CD14-positive monocyte (primary cell): Measurements from ENCODE around the gene RPL10. TPM values are rescaled to one million over a fixed set of nuclear protein-coding genes. Genes with fewer than 3 reads are reported as not detected.
A peak's percentile ranks its signal among the peaks of the same experiment; 100 is the strongest.

Experiments used
- DNase-seq, 3 donors: peaks; one replicate each; pipeline ENCODE4 v3.0.0-alpha.2; 2011 to 2022
- H2AFZ ChIP-seq: 2 replicates; pipeline ENCODE4 v1.6.0; 2012; ENCODE audit warnings: mild to moderate bottlenecking, low read depth, low read length, inconsistent platforms; ENCODE audit not compliant: insufficient read depth, poor library complexity, severe bottlenecking
- H3K27ac ChIP-seq, 2 donors: 1 replicate in 1 of 2; 2 replicates in 1 of 2; pipeline ENCODE4 v1.5.1; 2012 to 2013; ENCODE audit warnings: low read length in 2 of 2, control low read depth in 1 of 2, inconsistent platforms in 1 of 2, low read depth in 1 of 2, mild to moderate bottlenecking in 1 of 2
- H3K27me3 ChIP-seq, 2 donors: one replicate each; pipeline versions ENCODE4 v1.6.0 to v1.6.1; 2011 to 2013; ENCODE audit warnings: low read length in 2 of 2; ENCODE audit not compliant: control insufficient read depth in 2 of 2, insufficient read depth in 2 of 2
- H3K36me3 ChIP-seq, 2 donors: replicated peaks in 1 of 2; 1 replicate in 1 of 2; 2 replicates in 1 of 2; pipeline versions ENCODE4 v1.5.1 to v1.6.1; 2012 to 2013; ENCODE audit warnings: low read length in 2 of 2, control low read depth in 1 of 2, inconsistent platforms in 1 of 2, mild to moderate bottlenecking in 1 of 2; ENCODE audit not compliant: insufficient read depth in 2 of 2, control insufficient read depth in 1 of 2
- H3K4me1 ChIP-seq, 2 donors: 1 replicate in 1 of 2; 2 replicates in 1 of 2; pipeline versions ENCODE4 v1.5.1 to v1.6.1; 2012 to 2013; ENCODE audit warnings: low read length in 2 of 2, control low read depth in 1 of 2, inconsistent platforms in 1 of 2, mild to moderate bottlenecking in 1 of 2, moderate library complexity in 1 of 2; ENCODE audit not compliant: insufficient read depth in 2 of 2, control insufficient read depth in 1 of 2
- H3K4me2 ChIP-seq: replicated peaks from 2 replicates; pipeline ENCODE3; 2012; ENCODE audit warnings: low read length, moderate library complexity, mild to moderate bottlenecking; ENCODE audit not compliant: poor library complexity, severe bottlenecking; ENCODE audit errors: extremely low read depth
- H3K4me3 ChIP-seq, 3 experiments: fragments of 200-600 bp in 1 of 3; sonication (generic) in 1 of 3; replicated peaks in 1 of 3; 1 replicate in 2 of 3; 2 replicates in 1 of 3; pipeline ENCODE4 v1.5.1; 2011 to 2013; ENCODE audit warnings: low read length in 3 of 3, mild to moderate bottlenecking in 3 of 3, control low read depth in 2 of 3, low read depth in 2 of 3, inconsistent platforms in 1 of 3, moderate library complexity in 1 of 3
- H3K79me2 ChIP-seq: 2 replicates; pipeline ENCODE4 v1.6.0; 2012; ENCODE audit warnings: mild to moderate bottlenecking, control low read depth, inconsistent platforms, low read length, moderate library complexity; ENCODE audit not compliant: insufficient read depth
- H3K9ac ChIP-seq: 2 replicates; pipeline ENCODE4 v1.6.0; 2017; ENCODE audit warnings: low read length, mild to moderate bottlenecking; ENCODE audit not compliant: insufficient read depth, poor library complexity, severe bottlenecking
- H3K9me3 ChIP-seq, 2 donors: replicated peaks in 1 of 2; 1 replicate in 1 of 2; 2 replicates in 1 of 2; pipeline versions ENCODE4 v1.5.1 to v1.6.1; 2012 to 2013; ENCODE audit warnings: low read length in 2 of 2, control low read depth in 1 of 2; ENCODE audit not compliant: control insufficient read depth in 1 of 2, insufficient read depth in 1 of 2
- H4K20me1 ChIP-seq: 2 replicates; pipeline ENCODE4 v1.6.0; 2012; ENCODE audit warnings: mild to moderate bottlenecking, low read length, control low read depth, moderate library complexity; ENCODE audit not compliant: insufficient read depth
- H3K27ac Mint-ChIP-seq, 7 donors: one replicate each; pipeline ENCODE4 v1.8.0; 2020; ENCODE audit warnings: mild to moderate bottlenecking in 7 of 7, mixed read lengths in 7 of 7, moderate library complexity in 6 of 7, inconsistent platforms in 2 of 7
- H3K27me3 Mint-ChIP-seq, 3 donors: one replicate each; pipeline ENCODE4 v1.8.0; 2021 to 2022; ENCODE audit warnings: low read depth in 3 of 3, mild to moderate bottlenecking in 3 of 3, mixed read lengths in 3 of 3, moderate library complexity in 3 of 3, inconsistent platforms in 1 of 3
- H3K36me3 Mint-ChIP-seq, 2 donors: one replicate each; pipeline ENCODE4 v1.8.0; 2020; ENCODE audit warnings: mixed read lengths in 2 of 2, inconsistent platforms in 1 of 2, mild to moderate bottlenecking in 1 of 2
- H3K4me1 Mint-ChIP-seq: one replicate; pipeline ENCODE4 v1.8.0; 2020; ENCODE audit warnings: mild to moderate bottlenecking, mixed read lengths
- H3K4me3 Mint-ChIP-seq, 2 donors: one replicate each; pipeline ENCODE4 v1.8.0; 2020; ENCODE audit warnings: mild to moderate bottlenecking in 2 of 2, mixed read lengths in 2 of 2, moderate library complexity in 1 of 2
- H3K9me3 Mint-ChIP-seq, 7 donors: one replicate each; pipeline ENCODE4 v1.8.0; 2020 to 2022; ENCODE audit warnings: mixed read lengths in 7 of 7, mild to moderate bottlenecking in 6 of 7, moderate library complexity in 6 of 7, inconsistent platforms in 2 of 7
- WGBS: methylation state at CpG from one replicate; pipeline ENCODE4 v1.1.5; 2013; ENCODE audit warnings: missing lambda C conversion rate; ENCODE audit not compliant: insufficient coverage; 5-methylcytosine and 5-hydroxymethylcytosine counted together
- intact Hi-C, 2 donors: fragments of 100-400 bp; cut with micrococcal nuclease; formaldehyde crosslinking; loops; one replicate each; pipeline versions ENCODE4 v1.15.0 to v1.15.1; 2023
- polyA plus RNA-seq, 3 donors: library from polyadenylated mRNA; depleted of rRNA in 1 of 3; unstranded in 2 of 3; stranded (reverse) in 1 of 3; fragments of 300-500 nt in 2 of 3; fragments of >200 nt in 1 of 3; fragmentation: Illumina TruSeq in 2 of 3; gene quantifications; 1 replicate in 2 of 3; 2 replicates in 1 of 3; pipeline ENCODE4 v1.2.3, GENCODE V29; 2012 to 2021
- TF ChIP-seq, protein P1 (sequence below): fragments of 200-600 bp; IDR thresholded peaks from one replicate; pipeline ENCODE4 v1.8.0; 2022; ENCODE audit warnings: antibody characterized with exemption, mild to moderate bottlenecking

The RPL10 gene
- polyA plus RNA-seq, 3 donors: 1,536 to 5,639 (median 1,724) TPM

DNA sequence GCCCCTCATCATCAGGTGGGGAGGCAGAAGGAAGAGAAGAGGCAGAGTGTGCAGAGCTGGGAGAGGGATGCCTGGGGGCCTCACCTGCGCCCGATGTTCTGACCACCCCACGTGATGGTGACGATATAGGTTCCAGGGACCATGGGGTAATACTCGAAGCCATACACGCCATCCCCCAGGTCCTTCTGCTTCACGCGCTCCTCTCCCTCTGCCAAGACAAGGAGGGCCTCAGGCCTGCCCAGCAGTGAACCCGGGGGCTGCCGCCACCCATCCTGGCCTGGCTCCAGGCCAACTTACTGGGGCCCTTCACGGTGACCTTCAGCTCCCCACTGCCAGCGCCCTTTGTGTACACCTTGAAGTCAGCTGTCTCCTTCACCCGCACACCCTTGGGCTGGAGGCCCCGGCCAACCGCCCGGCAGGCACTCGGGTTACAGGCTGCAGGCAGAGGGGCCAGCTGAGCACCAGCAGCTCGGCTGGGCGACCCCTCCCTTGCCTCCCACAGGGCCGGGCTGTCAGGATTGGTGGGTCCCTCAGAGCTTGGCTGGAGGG is 33.1 kb upstream of the RPL10 start:
- peaks cover 0 to 7% (median 0%) of the 10 kb centered on the region in 3 donors for H3K27me3 Mint-ChIP-seq
- peaks cover 0 to 10% (median 1%) of the 10 kb centered on the region in 7 donors for H3K9me3 Mint-ChIP-seq
- peak overlapping the region in 1 of 2 donors; percentile 20 for H3K4me3 Mint-ChIP-seq
- Histone ChIP-seq H3K4me1 (peaks cover 21 to 32% of the 10 kb centered on the region in 2 donors), H2AFZ (no peak overlapping the region), H3K4me3 (no peak overlapping the region), H3K36me3 (peaks cover 73 to 76% of the 10 kb centered on the region in 2 donors), H3K27ac (peak overlapping the region in 1 of 2 donors; percentile 14), H3K9ac (no peak overlapping the region), H3K9me3 (no peaks in the 10 kb centered on the region), H3K4me2 (no peak overlapping the region), H4K20me1 (peaks cover 86% of the 10 kb centered on the region), H3K79me2 (peaks cover 87% of the 10 kb centered on the region), H3K27me3 (no peaks in the 10 kb centered on the region)
- intact Hi-C loops: no loop called here
- peak overlapping the region in 5 of 7 donors; percentile 57 to 83 (median 74) for H3K27ac Mint-ChIP-seq
- H3K4me1 Mint-ChIP-seq: peaks cover 8% of the 10 kb centered on the region
- H3K36me3 Mint-ChIP-seq: peaks cover 39 to 81% of the 10 kb centered on the region in 2 donors
- 92% methylated on average over 5 of the region's 20 CpGs for WGBS
- no peak for DNase-seq
- TF ChIP-seq, protein P1, sequence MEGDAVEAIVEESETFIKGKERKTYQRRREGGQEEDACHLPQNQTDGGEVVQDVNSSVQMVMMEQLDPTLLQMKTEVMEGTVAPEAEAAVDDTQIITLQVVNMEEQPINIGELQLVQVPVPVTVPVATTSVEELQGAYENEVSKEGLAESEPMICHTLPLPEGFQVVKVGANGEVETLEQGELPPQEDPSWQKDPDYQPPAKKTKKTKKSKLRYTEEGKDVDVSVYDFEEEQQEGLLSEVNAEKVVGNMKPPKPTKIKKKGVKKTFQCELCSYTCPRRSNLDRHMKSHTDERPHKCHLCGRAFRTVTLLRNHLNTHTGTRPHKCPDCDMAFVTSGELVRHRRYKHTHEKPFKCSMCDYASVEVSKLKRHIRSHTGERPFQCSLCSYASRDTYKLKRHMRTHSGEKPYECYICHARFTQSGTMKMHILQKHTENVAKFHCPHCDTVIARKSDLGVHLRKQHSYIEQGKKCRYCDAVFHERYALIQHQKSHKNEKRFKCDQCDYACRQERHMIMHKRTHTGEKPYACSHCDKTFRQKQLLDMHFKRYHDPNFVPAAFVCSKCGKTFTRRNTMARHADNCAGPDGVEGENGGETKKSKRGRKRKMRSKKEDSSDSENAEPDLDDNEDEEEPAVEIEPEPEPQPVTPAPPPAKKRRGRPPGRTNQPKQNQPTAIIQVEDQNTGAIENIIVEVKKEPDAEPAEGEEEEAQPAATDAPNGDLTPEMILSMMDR: no peak

DNA sequence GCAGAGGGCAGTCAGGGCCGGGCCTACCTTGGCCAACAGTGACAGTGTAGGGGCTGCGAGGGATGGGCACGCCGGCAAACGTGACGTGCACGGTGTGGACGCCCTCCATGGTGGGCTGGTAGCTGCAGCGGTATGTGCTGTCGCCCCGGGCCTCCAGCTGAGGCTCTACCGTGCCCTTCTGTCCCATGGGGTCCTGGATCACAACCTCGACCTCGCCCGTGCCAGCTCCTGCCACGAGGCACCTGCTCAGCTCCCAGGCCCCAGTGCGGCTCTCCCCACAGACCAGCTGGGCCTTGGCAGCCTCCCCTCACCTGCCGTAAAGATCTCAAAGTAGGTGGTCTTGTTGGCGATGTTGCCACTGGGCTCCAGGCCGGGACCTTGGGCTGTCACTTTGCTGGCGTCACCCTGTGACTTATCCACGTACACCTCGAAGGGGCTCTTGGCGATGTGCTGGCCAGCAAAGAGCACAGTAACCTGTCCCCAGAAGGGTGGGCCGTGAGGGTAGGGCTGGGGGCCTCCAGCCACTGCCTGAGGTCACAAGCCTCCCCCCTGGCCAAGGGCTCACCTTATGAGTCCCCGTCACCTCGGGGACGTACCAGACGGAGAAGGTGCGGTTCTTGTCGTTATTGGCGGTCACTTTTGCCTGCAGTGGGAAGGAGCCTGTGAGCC is 32.0 kb upstream of the RPL10 start:
- Histone ChIP-seq H3K9me3 (no peaks in the 10 kb centered on the region), H3K4me3 (no peak overlapping the region), H3K4me1 (peaks cover 21 to 32% of the 10 kb centered on the region in 2 donors), H3K4me2 (no peak overlapping the region), H3K27me3 (no peaks in the 10 kb centered on the region), H4K20me1 (peaks cover 86% of the 10 kb centered on the region), H3K27ac (peak overlapping the region; percentile 95 to 100), H3K79me2 (peaks cover 89% of the 10 kb centered on the region), H3K36me3 (peaks cover 66 to 69% of the 10 kb centered on the region in 2 donors), H3K9ac (no peak overlapping the region), H2AFZ (no peak overlapping the region)
- Mint-ChIP-seq H3K4me3 (no peak overlapping the region), H3K4me1 (peaks cover 8% of the 10 kb centered on the region), H3K27ac (peak overlapping the region in 6 of 7 donors; percentile 42 to 89 (median 70)), H3K27me3 (peaks cover 0 to 7% (median 0%) of the 10 kb centered on the region in 3 donors), H3K9me3 (peaks cover 0 to 12% (median 2%) of the 10 kb centered on the region in 7 donors), H3K36me3 (peaks cover 36 to 72% of the 10 kb centered on the region in 2 donors)
- DNase-seq: no peak
- intact Hi-C loops: no loop called here
- TF ChIP-seq, protein P1: no peak
- 96% methylated on average over 17 of the region's 32 CpGs for whole genome bisulfite sequencing
